GM23248 (cell line): Measurements from ENCODE around the gene CDK5.

ENCODE experiments used
- EZH2 ChIP-seq: fragments of 200-600 bp; sonication (generic); IDR thresholded peaks from 2 replicates; pipeline ENCODE4 v1.6.1; 2018; ENCODE audit warnings: antibody characterized with exemption, mild to moderate bottlenecking; ENCODE audit not compliant: insufficient read depth, poor library complexity, severe bottlenecking
- EZH2phosphoT487 ChIP-seq: fragments of 200-600 bp; sonication (generic); IDR thresholded peaks from 2 replicates; pipeline ENCODE4 v1.6.1; 2018; ENCODE audit warnings: antibody characterized with exemption, moderate library complexity, mild to moderate bottlenecking, low read depth; ENCODE audit not compliant: insufficient read depth

GRCh38 chr7:151094675-151095074 is 37.0 kb upstream of the CDK5 start:
- no peak for TF ChIP-seq EZH2
- TF ChIP-seq EZH2phosphoT487 = no peak
